HG03575 (cell line): ENCODE measurements around the gene TMEM43.

ENCODE experiments used
- ATAC-seq: cut with Tn5 transposase; IDR thresholded peaks from one replicate; pipeline ENCODE4 v1.9.1; 2021; ENCODE audit not compliant: unreplicated experiment, insufficient number of reproducible peaks, low FRiP score; ENCODE audit errors: extremely low read depth

Gene TMEM43

GRCh38 chr3:14133188-14133800 lies 8.4 kb downstream of the TMEM43 start:
- no peak for ATAC-seq

GRCh38 chr3:14133876-14134275 lies 9.0 kb downstream of the TMEM43 start:
- ATAC-seq = no peak

GRCh38 chr3:14134291-14134690 lies 9.4 kb downstream of the TMEM43 start:
- ATAC-seq = no peak

GRCh38 chr3:14135581-14135980 lies 10.7 kb downstream of the TMEM43 start:
- no peak for ATAC-seq

- no peak for ATAC-seq
Measured at GRCh38 chr3:14137004-14137403, 12.2 kb downstream of the TMEM43 start.

- no peak for ATAC-seq
Measured at GRCh38 chr3:14137445-14137844, 12.6 kb downstream of the TMEM43 start.

GRCh38 chr3:14138109-14138877 lies 13.4 kb downstream of the TMEM43 start:
- ATAC-seq = no peak

- ATAC-seq = no peak
Measured at GRCh38 chr3:14138878-14139655, 14.2 kb downstream of the TMEM43 start.

- ATAC-seq = no peak
Measured at GRCh38 chr3:14139771-14140170, 14.9 kb downstream of the TMEM43 start.

GRCh38 chr3:14140668-14141067 lies 15.8 kb downstream of the TMEM43 start:
- no peak for ATAC-seq

GRCh38 chr3:14141144-14141543 lies 16.3 kb downstream of the TMEM43 start:
- no peak for ATAC-seq

GRCh38 chr3:14141602-14142341 lies 16.9 kb downstream of the TMEM43 start:
- ATAC-seq = no peak

GRCh38 chr3:14142567-14143270 lies 17.9 kb downstream of the TMEM43 start:
- no peak for ATAC-seq

- no peak for ATAC-seq
Measured at GRCh38 chr3:14143271-14144225, 18.7 kb downstream of the TMEM43 start.

GRCh38 chr3:14144423-14145075 lies 19.7 kb downstream of the TMEM43 start:
- ATAC-seq = peak; percentile 86

- no peak for ATAC-seq
Measured at GRCh38 chr3:14145236-14145635, 20.4 kb downstream of the TMEM43 start.

GRCh38 chr3:14145670-14146380 lies 21.0 kb downstream of the TMEM43 start:
- ATAC-seq = no peak
